ENCODE results near the gene MX1. TPM values are rescaled to one million over a fixed set of nuclear protein-coding genes. Genes with fewer than 3 reads are reported as not detected.
A peak's percentile ranks its signal among the peaks of the same experiment; 100 is the strongest.

Gene MX1
- total and polyA plus RNA-seq, 5 donors = 12.7 to 37.5 (median 17.3) TPM

GRCh38 chr21:41432562-41433460 is 6.8 kb downstream of the MX1 start:
- intact Hi-C loops (cut with DNase I) = loop anchor here in 1 of 4 donors (10.0 kb wide), 1 partner anchor 62 kb away; no protein-coding TSS in a partner anchor
- Histone ChIP-seq H3K27ac (ENCODE audit: low read length) (no peak overlapping the region), H3K9me3 (ENCODE audit: control insufficient read depth, low read length) (no peaks in the 10 kb centered on the region), H3K27me3 (ENCODE audit: control insufficient read depth, insufficient read depth) (no peaks in the 10 kb centered on the region), H3K4me3 (ENCODE audit: low read length) (no peak overlapping the region), H3K4me1 (ENCODE audit: control insufficient read depth, insufficient read depth, low read length) (peaks cover 2% of the 10 kb centered on the region)
- DNase-seq = no peak
- no peak for ATAC-seq
- WGBS = 95% methylated on average over 10 of the region's 10 CpGs

GRCh38 chr21:41433566-41433965 is 7.5 kb downstream of the MX1 start:
- H3K4me3 ChIP-seq (ENCODE audit: low read length) = no peak overlapping the region
- H3K9me3 ChIP-seq (ENCODE audit: control insufficient read depth, low read length) = no peaks in the 10 kb centered on the region
- no peaks in the 10 kb centered on the region for H3K27me3 ChIP-seq (ENCODE audit: control insufficient read depth, insufficient read depth)
- peaks cover 2% of the 10 kb centered on the region for H3K4me1 ChIP-seq (ENCODE audit: control insufficient read depth, insufficient read depth, low read length)
- WGBS = 94% methylated on average over 2 of the region's 2 CpGs
- H3K27ac ChIP-seq (ENCODE audit: low read length) = no peak overlapping the region
- intact Hi-C loops (cut with DNase I) = loop anchor here in 1 of 4 donors (10.0 kb wide), 1 partner anchor 61 kb away; no protein-coding TSS in a partner anchor
- ATAC-seq (no peak), DNase-seq (no peak)

GRCh38 chr21:41435706-41436105 is 9.7 kb downstream of the MX1 start:
- 93% methylated on average over 11 of the region's 11 CpGs for WGBS
- no peak overlapping the region for H3K4me3 ChIP-seq (ENCODE audit: low read length)
- DNase-seq = no peak
- H3K27me3 ChIP-seq (ENCODE audit: control insufficient read depth, insufficient read depth) = no peaks in the 10 kb centered on the region
- ATAC-seq = no peak
- peaks cover 2% of the 10 kb centered on the region for H3K4me1 ChIP-seq (ENCODE audit: control insufficient read depth, insufficient read depth, low read length)
- H3K27ac ChIP-seq (ENCODE audit: low read length) = no peak overlapping the region
- H3K9me3 ChIP-seq (ENCODE audit: control insufficient read depth, low read length) = no peaks in the 10 kb centered on the region
- intact Hi-C loops (cut with DNase I) = loop anchor here in 1 of 4 donors (10.0 kb wide), 1 partner anchor 59 kb away; no protein-coding TSS in a partner anchor

- no peak overlapping the region for H3K4me3 ChIP-seq (ENCODE audit: low read length)
- intact Hi-C loops (cut with DNase I) = loop anchor here in 1 of 4 donors (10.0 kb wide), 1 partner anchor 57 kb away; no protein-coding TSS in a partner anchor
- peaks cover 2% of the 10 kb centered on the region for H3K4me1 ChIP-seq (ENCODE audit: control insufficient read depth, insufficient read depth, low read length)
- no peak for ATAC-seq
- DNase-seq = no peak
- no peaks in the 10 kb centered on the region for H3K27me3 ChIP-seq (ENCODE audit: control insufficient read depth, insufficient read depth)
- WGBS = 57% methylated on average over 2 of the region's 2 CpGs
- H3K27ac ChIP-seq (ENCODE audit: low read length) = no peak overlapping the region
- no peaks in the 10 kb centered on the region for H3K9me3 ChIP-seq (ENCODE audit: control insufficient read depth, low read length)
Measured at GRCh38 chr21:41437729-41438128, 11.7 kb downstream of the MX1 start.

- 87% methylated on average over 13 of the region's 13 CpGs for WGBS
- peak in 1 of 3 donors; percentile 35 for DNase-seq
Measured at GRCh38 chr21:41438425-41439113, 12.5 kb downstream of the MX1 start.

GRCh38 chr21:41439248-41439647 is 13.2 kb downstream of the MX1 start:
- DNase-seq (no peak), ATAC-seq (peak in 1 of 2 donors; percentile 40)
- no peaks in the 10 kb centered on the region for H3K27me3 ChIP-seq (ENCODE audit: control insufficient read depth, insufficient read depth)
- no peak overlapping the region for H3K4me3 ChIP-seq (ENCODE audit: low read length)
- H3K4me1 ChIP-seq (ENCODE audit: control insufficient read depth, insufficient read depth, low read length) = no peaks in the 10 kb centered on the region
- intact Hi-C loops (cut with DNase I) = loop anchor here in 1 of 4 donors (10.0 kb wide), 1 partner anchor 56 kb away; no protein-coding TSS in a partner anchor
- WGBS = 72% methylated on average over 4 of the region's 4 CpGs
- H3K9me3 ChIP-seq (ENCODE audit: control insufficient read depth, low read length) = no peaks in the 10 kb centered on the region
- no peak overlapping the region for H3K27ac ChIP-seq (ENCODE audit: low read length)

More at GRCh38 chr21:41438425-41439113, 12.5 kb downstream of the MX1 start:
- H3K27me3 ChIP-seq (ENCODE audit: control insufficient read depth, insufficient read depth) = no peaks in the 10 kb centered on the region
- no peak overlapping the region for H3K27ac ChIP-seq (ENCODE audit: low read length)
- intact Hi-C loops (cut with DNase I) = loop anchor here in 1 of 4 donors (10.0 kb wide), 1 partner anchor 56 kb away; no protein-coding TSS in a partner anchor
- no peak overlapping the region for H3K4me3 ChIP-seq (ENCODE audit: low read length)
- H3K9me3 ChIP-seq (ENCODE audit: control insufficient read depth, low read length) = no peaks in the 10 kb centered on the region
- peak in 1 of 2 donors; percentile 35 for ATAC-seq
- H3K4me1 ChIP-seq (ENCODE audit: control insufficient read depth, insufficient read depth, low read length) = no peaks in the 10 kb centered on the region

GRCh38 chr21:41441546-41441945 is 15.5 kb downstream of the MX1 start:
- Histone ChIP-seq H3K27me3 (ENCODE audit: control insufficient read depth, insufficient read depth) (no peaks in the 10 kb centered on the region), H3K4me3 (ENCODE audit: low read length) (no peak overlapping the region), H3K9me3 (ENCODE audit: control insufficient read depth, low read length) (no peaks in the 10 kb centered on the region), H3K27ac (ENCODE audit: low read length) (no peak overlapping the region), H3K4me1 (ENCODE audit: control insufficient read depth, insufficient read depth, low read length) (no peaks in the 10 kb centered on the region)
- WGBS = 95% methylated on average over 14 of the region's 14 CpGs
- ATAC-seq (no peak), DNase-seq (no peak)
- intact Hi-C loops (cut with DNase I) = no loop called here

- H3K9me3 ChIP-seq (ENCODE audit: control insufficient read depth, low read length) = no peaks in the 10 kb centered on the region
- WGBS = 94% methylated on average over 2 of the region's 2 CpGs
- intact Hi-C loops (cut with DNase I) = no loop called here
- DNase-seq (no peak), ATAC-seq (no peak)
- no peaks in the 10 kb centered on the region for H3K4me1 ChIP-seq (ENCODE audit: control insufficient read depth, insufficient read depth, low read length)
- H3K27me3 ChIP-seq (ENCODE audit: control insufficient read depth, insufficient read depth) = no peaks in the 10 kb centered on the region
- H3K27ac ChIP-seq (ENCODE audit: low read length) = no peak overlapping the region
- no peak overlapping the region for H3K4me3 ChIP-seq (ENCODE audit: low read length)
Measured at GRCh38 chr21:41442481-41443186, 16.6 kb downstream of the MX1 start.

GRCh38 chr21:41443562-41443961 is 17.5 kb downstream of the MX1 start:
- WGBS = 91% methylated on average over 7 of the region's 7 CpGs
- Histone ChIP-seq H3K9me3 (ENCODE audit: control insufficient read depth, low read length) (no peaks in the 10 kb centered on the region), H3K27ac (ENCODE audit: low read length) (no peak overlapping the region), H3K4me1 (ENCODE audit: control insufficient read depth, insufficient read depth, low read length) (no peaks in the 10 kb centered on the region), H3K27me3 (ENCODE audit: control insufficient read depth, insufficient read depth) (no peaks in the 10 kb centered on the region), H3K4me3 (ENCODE audit: low read length) (no peak overlapping the region)
- no peak for ATAC-seq
- intact Hi-C loops (cut with DNase I) = no loop called here
- DNase-seq = no peak

- Histone ChIP-seq H3K4me1 (ENCODE audit: control insufficient read depth, insufficient read depth, low read length) (no peaks in the 10 kb centered on the region), H3K27ac (ENCODE audit: low read length) (no peak overlapping the region), H3K27me3 (ENCODE audit: control insufficient read depth, insufficient read depth) (no peaks in the 10 kb centered on the region), H3K4me3 (ENCODE audit: low read length) (no peak overlapping the region), H3K9me3 (ENCODE audit: control insufficient read depth, low read length) (no peaks in the 10 kb centered on the region)
- no peak for DNase-seq
- intact Hi-C loops (cut with DNase I) = no loop called here
- WGBS = 86% methylated on average over 13 of the region's 13 CpGs
- no peak for ATAC-seq
Measured at GRCh38 chr21:41444703-41445464, 18.8 kb downstream of the MX1 start.

Data from right cardiac atrium (tissue), 5 donors.